ENCODE measurements around the gene CDH23. TPM values are rescaled to one million over a fixed set of nuclear protein-coding genes. Genes with fewer than 3 reads are reported as not detected.

The CDH23 gene
- total and polyA plus RNA-seq, 2 donors, result 3.6 to 9.9 TPM

GRCh38 chr10:71750986-71751385 is 354.3 kb downstream of the CDH23 start:
- 83% methylated on average over 5 of the region's 5 CpGs for WGBS
- H3K4me3 ChIP-seq (ENCODE audit: low read depth, low read length), result no peak overlapping the region
- no peak overlapping the region for H3K27ac ChIP-seq (ENCODE audit: low read depth)
- no peak for DNase-seq (ENCODE audit: extremely low spot score)
- no peaks in the 10 kb centered on the region for H3K36me3 ChIP-seq (ENCODE audit: insufficient read depth)
- H3K4me1 ChIP-seq (ENCODE audit: insufficient read depth), result peaks cover 2% of the 10 kb centered on the region

GRCh38 chr10:71751515-71752224 is 354.9 kb downstream of the CDH23 start:
- no peak for DNase-seq (ENCODE audit: extremely low spot score)
- Histone ChIP-seq H3K4me1 (ENCODE audit: insufficient read depth) (peaks cover 2% of the 10 kb centered on the region), H3K4me3 (ENCODE audit: low read depth, low read length) (no peak overlapping the region), H3K27ac (ENCODE audit: low read depth) (no peak overlapping the region), H3K36me3 (ENCODE audit: insufficient read depth) (no peaks in the 10 kb centered on the region)
- WGBS, result 82% methylated on average over 14 of the region's 14 CpGs

- no peak overlapping the region for H3K27ac ChIP-seq (ENCODE audit: low read depth)
- DNase-seq (ENCODE audit: extremely low spot score), result no peak
- no peaks in the 10 kb centered on the region for H3K36me3 ChIP-seq (ENCODE audit: insufficient read depth)
- no peaks in the 10 kb centered on the region for H3K4me1 ChIP-seq (ENCODE audit: insufficient read depth)
- H3K4me3 ChIP-seq (ENCODE audit: low read depth, low read length), result no peak overlapping the region
- whole genome bisulfite sequencing, result 79% methylated on average over 8 of the region's 8 CpGs
These were observed 355.8 kb downstream of the CDH23 start for GRCh38 chr10:71752391-71753090.

GRCh38 chr10:71753091-71753959 is 356.6 kb downstream of the CDH23 start:
- WGBS, result 77% methylated on average over 15 of the region's 15 CpGs

GRCh38 chr10:71753960-71754505 is 357.3 kb downstream of the CDH23 start:
- DNase-seq (ENCODE audit: extremely low spot score), result no peak
- H3K4me3 ChIP-seq (ENCODE audit: low read depth, low read length), result no peak overlapping the region
- H3K4me1 ChIP-seq (ENCODE audit: insufficient read depth), result no peaks in the 10 kb centered on the region
- H3K36me3 ChIP-seq (ENCODE audit: insufficient read depth), result no peaks in the 10 kb centered on the region
- no peak overlapping the region for H3K27ac ChIP-seq (ENCODE audit: low read depth)
- WGBS, result 61% methylated on average over 8 of the region's 8 CpGs

More at GRCh38 chr10:71753091-71753959, 356.6 kb downstream of the CDH23 start:
- no peak overlapping the region for H3K27ac ChIP-seq (ENCODE audit: low read depth)
- no peaks in the 10 kb centered on the region for H3K36me3 ChIP-seq (ENCODE audit: insufficient read depth)
- H3K4me1 ChIP-seq (ENCODE audit: insufficient read depth), result no peaks in the 10 kb centered on the region
- no peak for DNase-seq (ENCODE audit: extremely low spot score)
- H3K4me3 ChIP-seq (ENCODE audit: low read depth, low read length), result no peak overlapping the region

GRCh38 chr10:71754562-71754961 is 357.8 kb downstream of the CDH23 start:
- 92% methylated on average over 3 of the region's 3 CpGs for WGBS
- H3K4me3 ChIP-seq (ENCODE audit: low read depth, low read length), result no peak overlapping the region
- no peak overlapping the region for H3K27ac ChIP-seq (ENCODE audit: low read depth)
- DNase-seq (ENCODE audit: extremely low spot score), result no peak
- no peaks in the 10 kb centered on the region for H3K36me3 ChIP-seq (ENCODE audit: insufficient read depth)
- H3K4me1 ChIP-seq (ENCODE audit: insufficient read depth), result no peaks in the 10 kb centered on the region

- WGBS, result 93% methylated on average over 16 of the region's 16 CpGs
- Histone ChIP-seq H3K4me3 (ENCODE audit: low read depth, low read length) (no peak overlapping the region), H3K27ac (ENCODE audit: low read depth) (peak overlapping the region; percentile 24), H3K36me3 (ENCODE audit: insufficient read depth) (no peaks in the 10 kb centered on the region), H3K4me1 (ENCODE audit: insufficient read depth) (peaks cover under 1% of the 10 kb centered on the region)
- no peak for DNase-seq (ENCODE audit: extremely low spot score)
These were observed 358.6 kb downstream of the CDH23 start for GRCh38 chr10:71755179-71755879.

GRCh38 chr10:71756311-71757191 is 359.8 kb downstream of the CDH23 start:
- H3K4me3 ChIP-seq (ENCODE audit: low read depth, low read length), result no peak overlapping the region
- H3K27ac ChIP-seq (ENCODE audit: low read depth), result peak overlapping the region; percentile 63
- WGBS, result 66% methylated on average over 12 of the region's 12 CpGs
- H3K4me1 ChIP-seq (ENCODE audit: insufficient read depth), result peaks cover 1% of the 10 kb centered on the region
- H3K36me3 ChIP-seq (ENCODE audit: insufficient read depth), result no peaks in the 10 kb centered on the region
- no peak for DNase-seq (ENCODE audit: extremely low spot score)

GRCh38 chr10:71757399-71757922 is 360.7 kb downstream of the CDH23 start:
- Histone ChIP-seq H3K4me3 (ENCODE audit: low read depth, low read length) (no peak overlapping the region), H3K4me1 (ENCODE audit: insufficient read depth) (peaks cover 1% of the 10 kb centered on the region), H3K36me3 (ENCODE audit: insufficient read depth) (no peaks in the 10 kb centered on the region), H3K27ac (ENCODE audit: low read depth) (peak overlapping the region; percentile 41)
- 74% methylated on average over 11 of the region's 11 CpGs for WGBS
- no peak for DNase-seq (ENCODE audit: extremely low spot score)

- H3K36me3 ChIP-seq (ENCODE audit: insufficient read depth), result no peaks in the 10 kb centered on the region
- peaks cover 1% of the 10 kb centered on the region for H3K4me1 ChIP-seq (ENCODE audit: insufficient read depth)
- no peak overlapping the region for H3K4me3 ChIP-seq (ENCODE audit: low read depth, low read length)
- no peak for DNase-seq (ENCODE audit: extremely low spot score)
- peak overlapping the region; percentile 26 for H3K27ac ChIP-seq (ENCODE audit: low read depth)
- WGBS, result 88% methylated on average over 3 of the region's 3 CpGs
These were observed 364.4 kb downstream of the CDH23 start for GRCh38 chr10:71761105-71761511.

- H3K36me3 ChIP-seq (ENCODE audit: insufficient read depth), result no peaks in the 10 kb centered on the region
- H3K4me1 ChIP-seq (ENCODE audit: insufficient read depth), result peaks cover 1% of the 10 kb centered on the region
- H3K4me3 ChIP-seq (ENCODE audit: low read depth, low read length), result no peak overlapping the region
- no peak for DNase-seq (ENCODE audit: extremely low spot score)
- WGBS, result 92% methylated on average over 26 of the region's 26 CpGs
- peak overlapping the region; percentile 26 for H3K27ac ChIP-seq (ENCODE audit: low read depth)
These were observed 364.9 kb downstream of the CDH23 start for GRCh38 chr10:71761541-71762113.

- Histone ChIP-seq H3K36me3 (ENCODE audit: insufficient read depth) (no peaks in the 10 kb centered on the region), H3K27ac (ENCODE audit: low read depth) (no peak overlapping the region), H3K4me1 (ENCODE audit: insufficient read depth) (peaks cover 1% of the 10 kb centered on the region), H3K4me3 (ENCODE audit: low read depth, low read length) (no peak overlapping the region)
- DNase-seq (ENCODE audit: extremely low spot score), result no peak
- WGBS, result 92% methylated on average over 5 of the region's 5 CpGs
These were observed 365.6 kb downstream of the CDH23 start for GRCh38 chr10:71762324-71762723.

Data from urinary bladder (tissue), 4 donors.